BJ (cell line): ENCODE results near the gene MYO9B. TPM values are rescaled to one million over a fixed set of nuclear protein-coding genes. Genes with fewer than 3 reads are reported as not detected.
A peak's percentile ranks its signal among the peaks of the same experiment; 100 is the strongest.

ENCODE experiments used
- CTCF ChIA-PET: fragments of 350-600 bp; formaldehyde crosslinking; extraction: SDS; loops from one replicate; lab custom pipeline; 2021; ENCODE audit warnings: antibody characterized with exemption, inconsistent platforms; lab: Yijun Ruan, JAX
- POLR2A ChIA-PET: fragments of 300-600 bp; sonication (Branson Sonifier 250); formaldehyde crosslinking; extraction: SDS; loops from one replicate; lab custom pipeline; 2021; ENCODE audit warnings: antibody characterized with exemption; lab: Charles Lee
- DNase-seq: peaks from one replicate; pipeline ENCODE4 v3.0.0-alpha.2; 2011; ENCODE audit warnings: low read depth
- H3K27me3 ChIP-seq: 2 replicates; pipeline ENCODE4 v1.6.0; 2011; ENCODE audit warnings: low read length; ENCODE audit not compliant: control insufficient read depth, insufficient read depth
- H3K36me3 ChIP-seq: 2 replicates; pipeline ENCODE4 v1.5.1; 2011; ENCODE audit warnings: low read length; ENCODE audit not compliant: control insufficient read depth, insufficient read depth
- H3K4me3 ChIP-seq: 2 replicates; pipeline ENCODE4 v1.5.1; 2011; ENCODE audit warnings: low read depth, mild to moderate bottlenecking, control low read depth, low read length
- polyA plus RNA-seq: library from polyadenylated mRNA; depleted of rRNA; stranded (reverse); fragments of >200 nt; gene quantifications from 2 replicates; pipeline ENCODE4 v1.2.3, GENCODE V29; 2011
- TF ChIP-seq, protein P1 (sequence below): IDR thresholded peaks from 2 replicates; pipeline ENCODE4 v1.5.1; 2011; ENCODE audit warnings: low read depth, mild to moderate bottlenecking, control low read depth, inconsistent platforms, low read length, moderate library complexity; ENCODE audit not compliant: insufficient read depth

MYO9B gene
- polyA plus RNA-seq, 1 experiment = 40.8 TPM

DNA sequence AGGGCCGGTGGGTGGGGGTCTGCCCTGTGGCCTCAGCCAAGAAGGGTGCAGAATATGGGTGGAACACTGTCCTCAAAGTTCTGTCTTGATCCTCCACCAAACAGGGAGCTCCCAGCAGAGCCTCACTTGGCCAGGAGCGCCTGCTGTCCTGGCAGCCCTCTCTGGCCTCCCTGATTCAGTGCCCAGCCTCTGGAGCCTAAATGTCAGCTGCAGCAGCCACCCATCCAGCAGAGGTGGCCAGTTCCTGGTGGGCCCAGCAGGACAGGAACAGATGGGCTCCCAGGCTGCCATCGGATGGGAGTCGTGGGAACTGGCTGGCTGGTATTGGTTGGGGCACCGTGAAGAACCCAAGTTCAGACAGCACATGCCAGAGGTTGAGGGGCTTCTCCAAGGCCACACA lies 137.8 kb downstream of the MYO9B start:
- ChIA-PET CTCF (no interaction called here), POLR2A (no interaction called here)
- Histone ChIP-seq H3K36me3 (peaks cover 34% of the 10 kb centered on the region), H3K4me3 (no peak overlapping the region), H3K27me3 (no peaks in the 10 kb centered on the region)
- TF ChIP-seq, protein P1, sequence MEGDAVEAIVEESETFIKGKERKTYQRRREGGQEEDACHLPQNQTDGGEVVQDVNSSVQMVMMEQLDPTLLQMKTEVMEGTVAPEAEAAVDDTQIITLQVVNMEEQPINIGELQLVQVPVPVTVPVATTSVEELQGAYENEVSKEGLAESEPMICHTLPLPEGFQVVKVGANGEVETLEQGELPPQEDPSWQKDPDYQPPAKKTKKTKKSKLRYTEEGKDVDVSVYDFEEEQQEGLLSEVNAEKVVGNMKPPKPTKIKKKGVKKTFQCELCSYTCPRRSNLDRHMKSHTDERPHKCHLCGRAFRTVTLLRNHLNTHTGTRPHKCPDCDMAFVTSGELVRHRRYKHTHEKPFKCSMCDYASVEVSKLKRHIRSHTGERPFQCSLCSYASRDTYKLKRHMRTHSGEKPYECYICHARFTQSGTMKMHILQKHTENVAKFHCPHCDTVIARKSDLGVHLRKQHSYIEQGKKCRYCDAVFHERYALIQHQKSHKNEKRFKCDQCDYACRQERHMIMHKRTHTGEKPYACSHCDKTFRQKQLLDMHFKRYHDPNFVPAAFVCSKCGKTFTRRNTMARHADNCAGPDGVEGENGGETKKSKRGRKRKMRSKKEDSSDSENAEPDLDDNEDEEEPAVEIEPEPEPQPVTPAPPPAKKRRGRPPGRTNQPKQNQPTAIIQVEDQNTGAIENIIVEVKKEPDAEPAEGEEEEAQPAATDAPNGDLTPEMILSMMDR = no peak
- no peak for DNase-seq

DNA sequence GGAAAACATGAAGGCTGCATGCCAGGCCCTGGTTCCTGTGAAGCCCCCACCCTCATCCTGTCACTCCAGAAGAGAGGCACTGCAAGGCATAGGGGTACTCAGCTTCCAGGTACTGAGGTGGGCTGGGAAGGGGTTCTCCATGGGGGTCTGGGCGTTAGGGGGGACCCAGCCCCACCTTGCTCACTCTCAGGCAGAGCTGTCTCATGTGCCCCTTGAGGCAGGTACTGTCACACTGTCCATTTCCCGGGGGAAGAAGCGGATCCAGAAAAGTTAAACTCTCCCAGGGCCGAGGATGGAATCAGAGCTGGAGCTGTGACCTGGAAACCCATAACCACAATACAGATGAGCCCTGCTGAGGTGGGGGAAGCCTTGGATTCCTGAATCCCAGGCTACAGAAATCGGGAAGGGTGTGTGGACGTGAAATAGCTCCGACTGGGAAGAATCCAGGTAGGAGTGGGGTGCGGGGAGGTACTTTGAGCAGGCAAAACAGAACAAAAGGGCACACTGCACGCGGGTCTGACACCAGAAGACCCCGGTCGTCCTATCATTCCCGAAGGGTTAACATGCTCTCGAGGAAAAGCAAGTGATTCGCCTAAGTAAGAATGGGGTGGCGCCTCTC lies 139.0 kb downstream of the MYO9B start:
- DNase-seq = no peak
- Histone ChIP-seq H3K27me3 (no peaks in the 10 kb centered on the region), H3K36me3 (peaks cover 29% of the 10 kb centered on the region), H3K4me3 (peak overlapping the region; percentile 88)
- ChIA-PET CTCF (interaction anchor here (1.1 to 1.9 kb wide), 4 partner anchors 9 to 77 kb away, joined by 4 to 9 read pairs (median 7); partner anchors contain the start of gene OCEL1), POLR2A (interaction anchor here (0.6 kb wide), 1 partner anchor 15 kb away, joined by 3 read pairs; no protein-coding TSS in a partner anchor)
- TF ChIP-seq, protein P1 = no peak

DNA sequence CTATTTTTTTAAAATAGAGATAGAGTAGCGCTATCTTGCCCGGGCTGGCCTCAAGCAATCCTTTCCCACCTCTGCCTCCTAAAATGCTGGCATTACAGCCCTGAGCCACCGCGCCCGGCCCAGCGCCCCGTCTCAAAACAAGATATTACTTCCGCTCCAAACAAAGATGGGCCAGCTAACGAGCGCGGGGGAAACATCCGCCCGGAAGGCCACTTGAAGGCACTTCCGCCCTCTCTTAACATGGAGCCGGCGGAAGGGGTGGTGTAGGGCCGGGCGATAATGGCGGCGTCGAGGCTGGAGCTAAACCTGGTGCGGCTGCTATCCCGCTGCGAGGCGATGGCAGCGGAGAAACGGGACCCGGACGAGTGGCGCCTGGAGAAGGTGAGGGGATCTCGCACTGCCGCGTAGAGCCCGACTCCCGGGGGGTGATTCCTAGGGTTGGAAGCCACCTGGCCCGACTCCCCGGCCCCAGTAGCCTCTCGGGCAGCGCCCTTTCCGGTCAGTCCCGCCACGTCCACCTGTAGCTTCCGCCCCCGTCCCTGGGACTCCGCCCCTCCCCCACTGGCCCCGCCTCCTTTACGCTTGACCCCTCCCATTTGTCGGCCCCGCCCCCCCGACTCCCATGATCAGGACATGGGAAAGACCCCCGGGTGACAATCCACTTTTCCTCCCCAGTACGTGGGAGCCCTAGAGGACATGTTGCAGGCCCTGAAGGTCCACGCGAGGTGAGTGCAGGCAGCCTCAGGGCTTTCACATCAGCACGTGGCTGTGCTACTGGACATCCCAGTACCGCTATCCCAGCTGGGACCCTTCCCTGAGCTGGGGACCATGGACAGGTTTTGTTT lies 139.8 kb downstream of the MYO9B start, which contains the start of gene USE1:
USE1 (plus strand) TSS at position 231 of the 845 bp plus-strand sequence; CDS start at position 280, 49 bp downstream.
- TF ChIP-seq, protein P1 = no peak
- CTCF ChIA-PET = interaction anchor here (0.9 to 1.9 kb wide), 5 partner anchors 9 to 251 kb away, joined by 3 to 9 read pairs (median 6); partner anchors contain the start of gene OCEL1
- Histone ChIP-seq H3K36me3 (peaks cover 24% of the 10 kb centered on the region), H3K27me3 (no peaks in the 10 kb centered on the region), H3K4me3 (peak within 1 kb of the TSS; percentile 88)
- DNase-seq = peak; percentile 51
- POLR2A ChIA-PET = interaction anchor here (0.6 kb wide), 3 partner anchors 16 to 752 kb away, joined by 3 to 4 read pairs (median 4); partner anchors contain the start of gene BABAM1

DNA sequence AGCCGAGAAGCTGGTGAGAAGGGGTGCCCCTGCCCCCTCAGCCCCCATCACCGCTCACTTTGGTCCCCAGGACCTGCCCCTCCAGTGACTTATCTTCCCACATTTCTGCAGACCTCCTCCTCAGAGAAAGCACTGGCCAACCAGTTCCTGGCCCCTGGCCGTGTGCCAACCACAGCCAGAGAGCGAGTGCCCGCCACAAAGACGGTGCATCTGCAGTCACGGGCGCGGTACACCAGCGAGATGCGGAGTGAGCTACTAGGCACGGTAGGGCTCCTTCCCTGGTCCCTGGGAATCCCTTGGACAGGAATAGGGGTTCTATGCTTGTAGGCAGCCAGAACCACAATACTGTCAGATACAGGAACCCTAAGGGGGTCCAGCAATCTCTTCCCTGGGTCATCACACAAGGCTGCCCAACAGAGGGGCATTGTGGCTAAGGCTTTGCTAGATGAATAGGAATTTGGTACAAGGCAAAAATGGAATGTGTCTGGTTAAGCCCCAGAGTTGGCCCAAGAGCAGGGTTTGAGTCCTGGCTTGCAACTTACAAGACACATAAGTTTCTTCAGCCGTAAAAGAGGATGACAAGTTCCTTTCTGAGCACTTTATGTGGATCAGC lies 140.6 kb downstream of the MYO9B start:
- POLR2A ChIA-PET = no interaction called here

More for the DNA sequence above, 140.6 kb downstream of the MYO9B start:
- no peaks in the 10 kb centered on the region for H3K27me3 ChIP-seq
- H3K4me3 ChIP-seq = peak overlapping the region; percentile 88
- H3K36me3 ChIP-seq = peaks cover 19% of the 10 kb centered on the region
- CTCF ChIA-PET = interaction anchor here (0.9 to 1.9 kb wide), 2 partner anchors 66 to 250 kb away, joined by 3 to 8 read pairs; no protein-coding TSS in a partner anchor
- TF ChIP-seq, protein P1 = no peak
- no peak for DNase-seq
